Neural progenitor cell (in vitro differentiated cells): ENCODE results near the gene DNAJC19. TPM values are rescaled to one million over a fixed set of nuclear protein-coding genes. Genes with fewer than 3 reads are reported as not detected.
"Not testable (repeated sequence)": the region's sequence is repeated elsewhere in the genome, so short reads cannot be mapped to it uniquely, and the experiment has no call there.

Experiments
- DNase-seq: peaks from one replicate; pipeline ENCODE4 v3.0.0-alpha.2; 2016; ENCODE audit warnings: low spot score
- H2AFZ ChIP-seq: fragments of 200-600 bp; sonication (generic); replicated peaks from 2 replicates; pipeline ENCODE4 v1.6.1; 2016; ENCODE audit warnings: antibody characterized with exemption
- H3F3A ChIP-seq: fragments of 200-600 bp; sonication (generic); 2 replicates; pipeline ENCODE4 v1.6.1; 2016; ENCODE audit warnings: antibody characterized with exemption, low read depth
- H3K27ac ChIP-seq: fragments of 200-600 bp; sonication (generic); 2 replicates; pipeline ENCODE4 v1.5.1; 2016; ENCODE audit warnings: mild to moderate bottlenecking
- H3K27me3 ChIP-seq: fragments of 200-600 bp; sonication (generic); 2 replicates; pipeline ENCODE4 v1.6.1; 2016; ENCODE audit warnings: mild to moderate bottlenecking, moderate library complexity
- H3K36me3 ChIP-seq: fragments of 200-600 bp; sonication (generic); 2 replicates; pipeline ENCODE4 v1.5.1; 2016
- H3K4me1 ChIP-seq: fragments of 200-600 bp; sonication (generic); 2 replicates; pipeline ENCODE4 v1.6.1; 2016; ENCODE audit warnings: mixed run types
- H3K4me2 ChIP-seq: fragments of 200-600 bp; sonication (generic); 2 replicates; pipeline ENCODE4 v1.6.1; 2016
- H3K4me3 ChIP-seq: fragments of 200-600 bp; sonication (generic); 2 replicates; pipeline ENCODE4 v1.5.1; 2016
- H3K79me2 ChIP-seq: fragments of 200-600 bp; sonication (generic); 2 replicates; pipeline ENCODE4 v1.6.1; 2016; ENCODE audit warnings: low read depth
- H3K9ac ChIP-seq: fragments of 200-600 bp; sonication (generic); 2 replicates; pipeline ENCODE4 v1.6.1; 2016
- H3K9me3 ChIP-seq: fragments of 200-600 bp; sonication (generic); 2 replicates; pipeline ENCODE4 v1.5.1; 2016; ENCODE audit warnings: low read depth
- H4K20me1 ChIP-seq: fragments of 200-600 bp; sonication (generic); 2 replicates; pipeline ENCODE4 v1.6.1; 2016; ENCODE audit warnings: low read depth
- H3K27ac Mint-ChIP-seq: 3 replicates; pipeline ENCODE4 v1.8.0; 2021; ENCODE audit warnings: mixed read lengths
- H3K27me3 Mint-ChIP-seq: 2 replicates; pipeline ENCODE4 v1.8.0; 2022; ENCODE audit warnings: low read depth, mild to moderate bottlenecking, inconsistent platforms, moderate library complexity, mixed read lengths; ENCODE audit not compliant: insufficient read depth
- H3K36me3 Mint-ChIP-seq: 3 replicates; pipeline ENCODE4 v1.8.0; 2021; ENCODE audit warnings: mixed read lengths
- H3K4me1 Mint-ChIP-seq: 3 replicates; pipeline ENCODE4 v1.8.0; 2021; ENCODE audit warnings: mixed read lengths
- H3K4me3 Mint-ChIP-seq: 3 replicates; pipeline ENCODE4 v1.8.0; 2021; ENCODE audit warnings: mild to moderate bottlenecking, moderate library complexity, mixed read lengths
- H3K9me3 Mint-ChIP-seq: 3 replicates; pipeline ENCODE4 v1.8.0; 2020; ENCODE audit warnings: mixed read lengths
- CTCF ChIP-seq: fragments of 200-600 bp; sonication (generic); IDR thresholded peaks from 2 replicates; pipeline ENCODE4 v1.5.1; 2017; ENCODE audit warnings: antibody characterized with exemption, mild to moderate bottlenecking
- EZH2 ChIP-seq: fragments of 200-600 bp; sonication (generic); IDR thresholded peaks from 2 replicates; pipeline ENCODE4 v1.6.1; 2017; ENCODE audit warnings: antibody characterized with exemption, mild to moderate bottlenecking, moderate library complexity
- EZH2phosphoT487 ChIP-seq: fragments of 200-600 bp; sonication (generic); IDR thresholded peaks from 2 replicates; pipeline ENCODE4 v1.6.1; 2017; ENCODE audit warnings: antibody characterized with exemption
- total RNA-seq: library from RNA; depleted of rRNA; stranded (reverse); fragments of >200 nt; gene quantifications from 2 replicates; pipeline ENCODE4 v1.2.3, GENCODE V29; 2015; ENCODE audit warnings: low replicate concordance

The DNAJC19 gene
- total RNA-seq, 1 donor from 2014 or later, result 108 TPM

DNA sequence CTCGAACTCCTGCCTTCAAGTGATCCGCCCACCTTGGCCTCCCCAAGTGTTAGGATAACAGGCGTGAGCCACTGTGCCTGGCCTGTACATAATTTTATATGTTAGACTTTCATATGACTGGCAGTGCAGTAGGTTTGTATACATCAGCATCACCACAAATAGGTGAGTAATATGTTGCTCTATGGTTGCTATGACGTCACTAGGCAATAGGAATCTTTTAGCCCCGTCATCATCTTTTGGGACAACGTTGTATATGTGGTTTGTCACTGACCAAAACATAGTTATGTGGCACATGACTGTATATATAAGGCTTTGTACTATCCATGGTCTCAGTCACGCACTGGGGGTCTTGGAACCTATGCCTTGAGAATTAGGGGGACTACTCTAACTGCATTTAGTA is 17.0 kb upstream of the DNAJC19 start:
- Mint-ChIP-seq H3K27ac (no peak overlapping the region), H3K9me3 (peaks cover 7% of the 10 kb centered on the region), H3K4me3 (no peak overlapping the region), H3K36me3 (no peaks in the 10 kb centered on the region), H3K27me3 (peaks cover 2% of the 10 kb centered on the region), H3K4me1 (no peaks in the 10 kb centered on the region)
- no peak for TF ChIP-seq EZH2phosphoT487
- no peak for TF ChIP-seq EZH2
- no peak for TF ChIP-seq CTCF
- Histone ChIP-seq H3K27ac (no peak overlapping the region), H3K9me3 (no peaks in the 10 kb centered on the region), H3K4me3 (no peak overlapping the region), H3K9ac (no peak overlapping the region), H3K36me3 (no peaks in the 10 kb centered on the region), H3K79me2 (no peaks in the 10 kb centered on the region), H3K27me3 (no peaks in the 10 kb centered on the region), H3K4me1 (peaks cover 4% of the 10 kb centered on the region), H4K20me1 (no peaks in the 10 kb centered on the region), H3F3A (no peaks in the 10 kb centered on the region), H2AFZ (no peak overlapping the region), H3K4me2 (no peak overlapping the region)
- DNase-seq, result no peak

GRCh38 chr3:181003469-181003868 is 13.9 kb upstream of the DNAJC19 start:
- H3K27me3 Mint-ChIP-seq, H3K4me3 ChIP-seq, H4K20me1 ChIP-seq, H3K4me2 ChIP-seq, H3K36me3 ChIP-seq, H3K79me2 ChIP-seq, DNase-seq, H3K9ac ChIP-seq, H3F3A ChIP-seq, H3K27ac ChIP-seq, H3K27me3 ChIP-seq, H3K4me1 ChIP-seq, H3K9me3 ChIP-seq, H3K36me3 Mint-ChIP-seq, H3K4me1 Mint-ChIP-seq, H3K27ac Mint-ChIP-seq, H3K4me3 Mint-ChIP-seq: not testable (repeated sequence)
- peaks cover 25% of the 10 kb centered on the region for H3K9me3 Mint-ChIP-seq
- H2AFZ ChIP-seq, result peak overlapping the region; percentile 90

GRCh38 chr3:181002331-181002730 is 12.8 kb upstream of the DNAJC19 start:
- not testable (repeated sequence) for H3K9ac ChIP-seq, H3K27me3 Mint-ChIP-seq, H3K27ac Mint-ChIP-seq, H3K4me3 Mint-ChIP-seq, H3K79me2 ChIP-seq, H3K27me3 ChIP-seq, H3F3A ChIP-seq, H3K36me3 Mint-ChIP-seq, H2AFZ ChIP-seq, H3K4me2 ChIP-seq, DNase-seq, H3K36me3 ChIP-seq, H3K9me3 ChIP-seq, H3K4me1 ChIP-seq, H3K4me3 ChIP-seq, H3K4me1 Mint-ChIP-seq, H4K20me1 ChIP-seq, H3K27ac ChIP-seq
- H3K9me3 Mint-ChIP-seq, result peaks cover 25% of the 10 kb centered on the region

GRCh38 chr3:180996415-180996932 is 6.9 kb upstream of the DNAJC19 start:
- Histone ChIP-seq H3K9ac (no peak overlapping the region), H3K4me2 (no peak overlapping the region), H3K9me3 (no peaks in the 10 kb centered on the region), H3K79me2 (no peaks in the 10 kb centered on the region), H2AFZ (no peak overlapping the region), H3K4me3 (no peak overlapping the region), H4K20me1 (no peaks in the 10 kb centered on the region), H3K36me3 (no peaks in the 10 kb centered on the region), H3F3A (no peaks in the 10 kb centered on the region), H3K4me1 (peaks cover 8% of the 10 kb centered on the region), H3K27ac (no peak overlapping the region), H3K27me3 (no peaks in the 10 kb centered on the region)
- Mint-ChIP-seq H3K9me3 (peaks cover 17% of the 10 kb centered on the region), H3K36me3 (no peaks in the 10 kb centered on the region), H3K4me1 (peaks cover 5% of the 10 kb centered on the region), H3K27ac (no peak overlapping the region), H3K27me3 (peaks cover 3% of the 10 kb centered on the region), H3K4me3 (no peak overlapping the region)
- DNase-seq, result no peak
- TF ChIP-seq EZH2 (no peak), CTCF (no peak), EZH2phosphoT487 (no peak)
